ENCODE results near the gene ZNF2.

GRCh38 chr2:95181774-95182173, 16.2 kb downstream of the ZNF2 start:
- TF ChIP-seq POLR2A (IDR thresholded peaks at IDR 0.05; ENCODE audit: low read length) (no peak), GATA1 (IDR thresholded peaks at IDR 0.05; ENCODE audit: low read depth, low read length) (no peak)

All from erythroblast (primary cell).